Dedifferentiated amniotic fluid mesenchymal stem cell (primary cell): ENCODE measurements around the gene FA2H.
"Not testable (repeated sequence)": the region's sequence is repeated elsewhere in the genome, so short reads cannot be mapped to it uniquely, and the experiment has no call there.

ENCODE experiments used
- DNase-seq: peaks from one replicate; pipeline ENCODE4 v3.0.0-alpha.2; 2016; ENCODE audit errors: extremely low spot score

Gene FA2H

DNA sequence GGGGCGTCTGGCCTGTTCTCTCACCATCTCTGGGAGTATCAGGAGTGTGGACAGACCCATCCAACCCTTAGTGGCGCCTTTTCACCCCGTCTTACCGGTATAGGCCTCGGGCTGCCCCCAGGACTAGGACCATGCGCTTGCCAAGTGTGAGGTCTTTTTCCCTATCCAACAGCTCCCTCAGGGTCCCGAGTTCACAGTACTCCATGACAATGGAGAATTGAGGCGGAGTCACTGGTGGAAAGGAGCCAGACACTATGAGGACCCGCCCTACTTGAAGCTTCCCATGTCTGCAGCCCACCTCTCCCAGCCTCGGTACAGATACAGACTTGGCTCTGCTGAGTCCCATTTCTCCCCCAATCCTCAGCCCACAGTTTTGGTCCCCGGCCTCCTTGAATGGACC lies 92.1 kb downstream of the FA2H start:
- DNase-seq: no peak

- no peak for DNase-seq
These were observed 93.9 kb downstream of the FA2H start for GRCh38 chr16:74680681-74681080.

DNA sequence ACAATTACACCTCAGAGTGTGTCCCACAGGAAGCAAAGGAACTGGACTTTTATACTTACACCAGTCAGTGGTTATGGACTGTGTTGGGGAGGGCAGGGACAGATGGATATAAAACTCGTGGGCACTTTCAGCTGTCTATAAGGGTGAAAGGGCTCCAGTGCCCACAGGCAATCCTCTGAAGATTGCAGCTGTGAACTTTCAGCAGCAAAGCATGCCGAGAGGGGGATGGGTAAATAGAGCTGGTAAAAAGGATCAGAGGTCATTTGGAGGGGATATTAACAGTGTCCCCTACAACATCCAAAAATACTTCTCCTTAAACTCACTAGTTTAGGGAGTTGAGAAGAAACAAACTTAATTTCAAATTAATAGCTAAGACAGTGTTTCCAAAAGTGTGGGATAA lies 94.6 kb downstream of the FA2H start:
- DNase-seq: no peak

DNA sequence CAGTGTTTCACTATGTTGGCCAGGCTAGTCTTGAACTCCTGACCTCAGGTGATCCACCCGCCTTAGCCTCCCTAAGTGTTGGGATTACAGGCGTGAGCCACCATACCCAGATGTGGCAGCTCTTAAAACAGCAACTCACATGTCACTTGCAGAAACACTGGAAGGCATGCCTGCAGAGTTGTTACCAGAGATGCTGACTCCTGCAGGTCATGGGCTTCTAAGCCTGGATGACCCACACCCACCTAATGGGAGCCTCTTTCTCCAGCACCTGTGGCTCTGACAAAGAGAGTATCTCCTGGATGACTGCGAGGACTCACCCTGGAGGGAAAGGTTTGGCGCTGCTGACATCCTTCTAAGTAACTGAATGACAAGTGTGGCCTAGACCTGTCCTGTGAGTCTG lies 96.8 kb downstream of the FA2H start:
- DNase-seq: no peak

DNA sequence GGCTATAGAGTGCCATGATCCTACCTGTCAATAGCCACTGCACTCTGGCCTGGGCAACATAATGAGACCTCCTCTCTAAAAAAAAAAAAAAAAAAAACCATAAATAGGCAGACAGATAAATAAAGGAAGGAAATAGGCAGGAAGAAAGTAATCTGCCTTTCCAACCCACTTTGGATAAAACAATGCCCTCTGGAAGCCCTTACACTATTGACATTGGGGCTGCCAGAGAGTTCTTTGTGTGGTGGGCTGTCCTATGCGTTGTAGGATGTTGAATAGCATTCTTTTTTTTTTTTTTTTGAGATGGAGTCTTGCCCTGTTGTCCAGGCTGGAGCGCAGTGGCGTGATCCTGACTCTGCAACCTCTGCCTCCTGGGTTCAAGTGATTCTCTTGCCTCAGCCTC lies 100.7 kb downstream of the FA2H start:
- DNase-seq: no peak

DNA sequence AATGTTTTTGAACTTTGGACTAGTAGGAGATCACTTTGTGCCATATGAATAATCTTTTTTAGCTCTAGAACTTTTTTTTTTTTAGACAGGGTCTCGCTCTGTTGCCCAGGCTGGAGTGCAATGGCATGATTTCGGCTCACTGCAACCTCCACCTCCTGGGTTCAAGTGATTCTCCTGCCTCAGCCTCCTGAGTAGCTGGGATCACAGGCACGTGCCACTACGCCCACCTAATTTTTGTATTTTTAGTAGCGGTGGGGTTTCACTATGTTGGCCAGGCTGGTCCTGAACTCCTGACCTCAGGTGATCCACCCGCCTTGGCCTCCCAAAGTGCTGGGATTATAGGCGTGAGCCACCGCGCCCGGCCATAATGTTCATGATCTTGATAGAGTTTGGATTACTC lies 105.7 kb downstream of the FA2H start:
- not testable (repeated sequence) for DNase-seq

GRCh38 chr16:74667255-74667700 lies 107.3 kb downstream of the FA2H start:
- no peak for DNase-seq

- peak; percentile 99 for DNase-seq
These were observed 108.0 kb downstream of the FA2H start, which contains the start of gene RFWD3 for GRCh38 chr16:74666425-74667254. RFWD3 (minus strand) TSS chr16:74666877; CDS start chr16:74661449, 5,428 bp downstream.

- no peak for DNase-seq
These were observed 108.6 kb downstream of the FA2H start for GRCh38 chr16:74666010-74666421.
